ENCODE measurements around the gene PKMYT1. TPM values are rescaled to one million over a fixed set of nuclear protein-coding genes. Genes with fewer than 3 reads are reported as not detected.
"Not testable (repeated sequence)": the region's sequence is repeated elsewhere in the genome, so short reads cannot be mapped to it uniquely, and the experiment has no call there.

The PKMYT1 gene
- total RNA-seq, 2 donors from 2014 or later = 88.5 to 101 TPM

DNA sequence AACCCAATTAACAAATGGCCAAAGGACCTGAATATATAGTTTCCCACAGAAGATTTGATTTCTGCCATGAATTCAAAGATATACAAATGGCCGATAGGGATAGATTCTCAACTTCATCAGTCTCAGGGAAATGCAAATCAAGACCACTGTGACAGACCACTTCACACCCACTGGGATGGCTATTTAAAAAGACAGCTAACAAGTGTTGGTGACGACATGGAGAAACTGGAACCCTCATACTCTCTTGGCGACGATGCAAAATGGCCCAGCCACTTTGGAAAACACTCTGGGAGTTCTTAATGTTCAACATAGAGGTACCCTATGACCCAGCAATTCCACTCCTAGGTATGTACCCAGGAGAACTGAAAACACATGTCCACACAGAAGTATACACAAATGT, 33.6 kb downstream of the PKMYT1 start:
- no peak for TF ChIP-seq CTCF (conservative IDR thresholded peaks at IDR 0.05)
- Histone ChIP-seq H3K27ac (ENCODE audit: low read depth, low read length) (no peak overlapping the region), H3K9me3 (ENCODE audit: control insufficient read depth, low read length) (no peaks in the 10 kb centered on the region), H3K27me3 (ENCODE audit: control insufficient read depth, insufficient read depth, low read length, poor library complexity, severe bottlenecking) (no peaks in the 10 kb centered on the region), H3K9ac (ENCODE audit: extremely low read depth, low read length, poor library complexity, severe bottlenecking) (no peak overlapping the region), H3K4me3 (ENCODE audit: low read length) (no peak overlapping the region), H3K36me3 (ENCODE audit: control insufficient read depth, insufficient read depth, low read length) (peaks cover 8% of the 10 kb centered on the region), H3K4me1 (ENCODE audit: control insufficient read depth, insufficient read depth, low read length) (no peaks in the 10 kb centered on the region)
- Mint-ChIP-seq H3K9me3 (peaks cover 9% of the 10 kb centered on the region), H3K4me3 (no peak overlapping the region), H3K4me1 (no peaks in the 10 kb centered on the region), H3K36me3 (ENCODE audit: low read depth) (peaks cover 32% of the 10 kb centered on the region), H3K27ac (no peak overlapping the region), H3K27me3 (ENCODE audit: insufficient read depth) (no peaks in the 10 kb centered on the region)
- WGBS, 2 experiments (ENCODE audit: insufficient coverage in 1 of 2, insufficient read length in 1 of 2) = 91 to 92% methylated on average over 4 of the region's 4 CpGs
- DNase-seq = no peak

- H3K27ac ChIP-seq (ENCODE audit: low read depth, low read length); H3K4me3 ChIP-seq (ENCODE audit: low read length); H3K4me1 Mint-ChIP-seq; H3K4me1 ChIP-seq (ENCODE audit: control insufficient read depth, insufficient read depth, low read length); H3K4me3 Mint-ChIP-seq; H3K9me3 ChIP-seq (ENCODE audit: control insufficient read depth, low read length); H3K27me3 ChIP-seq (ENCODE audit: control insufficient read depth, insufficient read depth, low read length, poor library complexity, severe bottlenecking); H3K9me3 Mint-ChIP-seq; H3K9ac ChIP-seq (ENCODE audit: extremely low read depth, low read length, poor library complexity, severe bottlenecking); H3K27ac Mint-ChIP-seq; DNase-seq; H3K27me3 Mint-ChIP-seq (ENCODE audit: insufficient read depth): not testable (repeated sequence)
- 84 to 86% methylated on average over 10 to 12 of the region's 12 CpGs for WGBS, 2 experiments (ENCODE audit: insufficient coverage in 1 of 2, insufficient read length in 1 of 2)
- H3K36me3 ChIP-seq (ENCODE audit: control insufficient read depth, insufficient read depth, low read length) = peaks cover 37% of the 10 kb centered on the region
- H3K36me3 Mint-ChIP-seq (ENCODE audit: low read depth) = peaks cover 53% of the 10 kb centered on the region
Measured at GRCh38 chr16:2943716-2944115, 36.5 kb downstream of the PKMYT1 start.

DNA sequence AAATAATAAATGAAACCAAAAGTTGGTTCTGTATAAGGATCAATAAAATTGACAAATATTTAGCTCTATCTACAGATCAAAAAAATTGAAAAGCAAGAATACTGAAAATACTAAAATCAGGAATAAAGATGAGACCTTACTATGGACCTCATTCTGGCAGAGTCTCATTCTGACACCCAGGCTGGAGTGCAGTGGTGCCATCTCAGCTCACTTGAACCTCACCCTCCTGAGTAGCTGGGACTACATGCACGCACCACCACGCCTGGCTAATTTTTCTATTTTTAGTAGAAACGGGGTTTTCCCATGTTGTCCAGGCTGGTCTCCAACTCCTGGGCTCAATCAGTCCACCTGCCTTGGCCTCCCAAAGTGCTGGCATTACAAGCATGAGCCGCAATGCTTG, 38.2 kb downstream of the PKMYT1 start:
- Histone ChIP-seq H3K4me1 (ENCODE audit: control insufficient read depth, insufficient read depth, low read length) (no peaks in the 10 kb centered on the region), H3K9ac (ENCODE audit: extremely low read depth, low read length, poor library complexity, severe bottlenecking) (no peak overlapping the region), H3K9me3 (ENCODE audit: control insufficient read depth, low read length) (no peaks in the 10 kb centered on the region), H3K27ac (ENCODE audit: low read depth, low read length) (no peak overlapping the region), H3K27me3 (ENCODE audit: control insufficient read depth, insufficient read depth, low read length, poor library complexity, severe bottlenecking) (no peaks in the 10 kb centered on the region), H3K36me3 (ENCODE audit: control insufficient read depth, insufficient read depth, low read length) (peaks cover 36% of the 10 kb centered on the region), H3K4me3 (ENCODE audit: low read length) (no peak overlapping the region)
- Mint-ChIP-seq H3K4me1 (no peaks in the 10 kb centered on the region), H3K36me3 (ENCODE audit: low read depth) (peaks cover 53% of the 10 kb centered on the region), H3K9me3 (peaks cover 7% of the 10 kb centered on the region), H3K4me3 (no peak overlapping the region), H3K27ac (no peak overlapping the region), H3K27me3 (ENCODE audit: insufficient read depth) (no peaks in the 10 kb centered on the region)
- no peak for TF ChIP-seq CTCF (conservative IDR thresholded peaks at IDR 0.05)
- no peak for DNase-seq
- WGBS, 2 experiments (ENCODE audit: insufficient coverage in 1 of 2, insufficient read length in 1 of 2) = 94 to 96% methylated on average over 4 of the region's 4 CpGs

- DNase-seq = no peak
- peaks cover 32% of the 10 kb centered on the region for H3K36me3 ChIP-seq (ENCODE audit: control insufficient read depth, insufficient read depth, low read length)
- H3K4me3 ChIP-seq (ENCODE audit: low read length) = no peak overlapping the region
- no peak overlapping the region for H3K9ac ChIP-seq (ENCODE audit: extremely low read depth, low read length, poor library complexity, severe bottlenecking)
- H3K9me3 ChIP-seq (ENCODE audit: control insufficient read depth, low read length) = no peaks in the 10 kb centered on the region
- Mint-ChIP-seq H3K27me3 (ENCODE audit: insufficient read depth) (no peaks in the 10 kb centered on the region), H3K27ac (no peak overlapping the region), H3K36me3 (ENCODE audit: low read depth) (peaks cover 50% of the 10 kb centered on the region), H3K4me1 (no peaks in the 10 kb centered on the region), H3K9me3 (no peaks in the 10 kb centered on the region), H3K4me3 (no peak overlapping the region)
- H3K27me3 ChIP-seq (ENCODE audit: control insufficient read depth, insufficient read depth, low read length, poor library complexity, severe bottlenecking) = no peaks in the 10 kb centered on the region
- no peaks in the 10 kb centered on the region for H3K4me1 ChIP-seq (ENCODE audit: control insufficient read depth, insufficient read depth, low read length)
- no peak overlapping the region for H3K27ac ChIP-seq (ENCODE audit: low read depth, low read length)
- 80 to 100% methylated on average over 1 to 2 of the region's 2 CpGs for WGBS, 2 experiments (ENCODE audit: insufficient coverage in 1 of 2, insufficient read length in 1 of 2)
- TF ChIP-seq CTCF (conservative IDR thresholded peaks at IDR 0.05) = no peak
Measured at GRCh38 chr16:2939968-2940367, 40.3 kb downstream of the PKMYT1 start.
